Uterus (tissue), 4 donors: ENCODE results near the gene FSIP1. TPM values are rescaled to one million over a fixed set of nuclear protein-coding genes. Genes with fewer than 3 reads are reported as not detected.

Source experiments
- DNase-seq, 2 donors: peaks; one replicate each; pipeline ENCODE4 v3.0.0-alpha.2; 2019 to 2020
- H3K27ac ChIP-seq, 2 donors: fragments of 200-600 bp; sonication (generic); 1 replicate in 1 of 2; 2 replicates in 1 of 2; pipeline ENCODE4 v1.5.1; 2016 to 2018
- H3K27me3 ChIP-seq, 2 donors: fragments of 200-600 bp; sonication (generic); one replicate each; pipeline ENCODE4 v1.5.1; 2018 to 2019; ENCODE audit warnings: control low read depth in 1 of 2
- H3K36me3 ChIP-seq, 2 donors: fragments of 200-600 bp; sonication (generic); one replicate each; pipeline ENCODE4 v1.5.1; 2019; ENCODE audit warnings: control low read depth in 1 of 2
- H3K4me1 ChIP-seq, 2 donors: fragments of 200-600 bp; sonication (generic); one replicate each; pipeline ENCODE4 v1.5.1; 2018 to 2019; ENCODE audit warnings: control low read depth in 1 of 2
- H3K4me3 ChIP-seq, 2 donors: fragments of 200-600 bp; sonication (generic); 1 replicate in 1 of 2; 2 replicates in 1 of 2; pipeline ENCODE4 v1.5.1; 2018 to 2019; ENCODE audit warnings: mild to moderate bottlenecking in 1 of 2
- H3K9me3 ChIP-seq, 2 donors: fragments of 200-600 bp; sonication (generic); one replicate each; pipeline ENCODE4 v1.5.1; 2019; ENCODE audit warnings: control low read depth in 1 of 2
- POLR2A ChIP-seq, 2 donors: fragments of 450-650 bp; IDR thresholded peaks; one replicate each; pipeline ENCODE4 v1.6.1; 2016; ENCODE audit warnings: antibody characterized with exemption in 2 of 2, mild to moderate bottlenecking in 1 of 2, moderate library complexity in 1 of 2
- intact Hi-C: fragments of 100-400 bp; cut with DNase I; formaldehyde crosslinking; loops from one replicate; pipeline ENCODE4 v1.15.1; 2023; ENCODE audit warnings: low total_unique reads
- total RNA-seq, 4 donors: library from RNA; depleted of rRNA in 3 of 4; stranded (reverse); fragments of >200 nt in 3 of 4; gene quantifications; one replicate each; pipeline versions ENCODE4 v1.1.0 to v1.2.4, GENCODE V29; 2014 to 2023
- TF ChIP-seq, protein P1 (sequence below), 4 experiments: fragments of 200-600 bp in 2 of 4; fragments of 450-650 bp in 2 of 4; sonication (generic) in 2 of 4; IDR thresholded peaks; one replicate each; pipeline ENCODE4 v1.5.1; 2016 to 2019; ENCODE audit warnings: antibody characterized with exemption in 4 of 4, mild to moderate bottlenecking in 2 of 4, moderate library complexity in 1 of 4
- donor health status: DM: yes; HTN: yes; CAD: no.

FSIP1 gene
- total RNA-seq, 4 donors from 2014 or later: 0.77 to 4.3 (median 2.6) TPM

GRCh38 chr15:39736412-39737195 lies 46.0 kb downstream of the FSIP1 start:
- DNase-seq: no peak
- Histone ChIP-seq H3K4me3 (no peak overlapping the region), H3K9me3 (no peaks in the 10 kb centered on the region), H3K27ac (no peak overlapping the region), H3K27me3 (no peaks in the 10 kb centered on the region), H3K4me1 (no peaks in the 10 kb centered on the region), H3K36me3 (no peaks in the 10 kb centered on the region)
- intact Hi-C loops: no loop called here
- TF ChIP-seq POLR2A (IDR thresholded peaks at IDR 0.05): no peak
- TF ChIP-seq, protein P1, sequence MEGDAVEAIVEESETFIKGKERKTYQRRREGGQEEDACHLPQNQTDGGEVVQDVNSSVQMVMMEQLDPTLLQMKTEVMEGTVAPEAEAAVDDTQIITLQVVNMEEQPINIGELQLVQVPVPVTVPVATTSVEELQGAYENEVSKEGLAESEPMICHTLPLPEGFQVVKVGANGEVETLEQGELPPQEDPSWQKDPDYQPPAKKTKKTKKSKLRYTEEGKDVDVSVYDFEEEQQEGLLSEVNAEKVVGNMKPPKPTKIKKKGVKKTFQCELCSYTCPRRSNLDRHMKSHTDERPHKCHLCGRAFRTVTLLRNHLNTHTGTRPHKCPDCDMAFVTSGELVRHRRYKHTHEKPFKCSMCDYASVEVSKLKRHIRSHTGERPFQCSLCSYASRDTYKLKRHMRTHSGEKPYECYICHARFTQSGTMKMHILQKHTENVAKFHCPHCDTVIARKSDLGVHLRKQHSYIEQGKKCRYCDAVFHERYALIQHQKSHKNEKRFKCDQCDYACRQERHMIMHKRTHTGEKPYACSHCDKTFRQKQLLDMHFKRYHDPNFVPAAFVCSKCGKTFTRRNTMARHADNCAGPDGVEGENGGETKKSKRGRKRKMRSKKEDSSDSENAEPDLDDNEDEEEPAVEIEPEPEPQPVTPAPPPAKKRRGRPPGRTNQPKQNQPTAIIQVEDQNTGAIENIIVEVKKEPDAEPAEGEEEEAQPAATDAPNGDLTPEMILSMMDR (IDR thresholded peaks at IDR 0.05): no peak

- intact Hi-C loops: no loop called here
- DNase-seq: no peak
- H3K36me3 ChIP-seq: no peaks in the 10 kb centered on the region
These were observed 47.4 kb downstream of the FSIP1 start for GRCh38 chr15:39735120-39735717.

DNA sequence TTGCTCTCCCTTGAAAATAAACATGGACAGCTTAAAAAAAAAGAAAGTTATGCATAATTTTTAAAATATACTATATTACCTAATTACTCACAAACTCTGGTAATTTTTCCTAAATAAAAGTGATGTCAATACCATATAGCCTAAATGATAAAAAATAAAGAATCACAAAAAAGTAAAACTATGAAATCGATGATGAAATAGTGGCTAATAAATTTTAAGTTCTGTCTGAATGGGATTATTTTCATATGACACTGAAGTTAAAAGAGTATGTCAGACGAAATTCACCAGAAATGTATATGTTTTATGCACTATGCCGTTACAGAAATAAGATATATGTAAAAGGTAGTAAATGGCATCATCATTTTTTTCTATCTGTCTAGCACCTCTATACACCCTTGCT lies 51.4 kb downstream of the FSIP1 start:
- Histone ChIP-seq H3K4me1 (no peaks in the 10 kb centered on the region), H3K9me3 (no peaks in the 10 kb centered on the region), H3K4me3 (no peak overlapping the region), H3K27me3 (no peaks in the 10 kb centered on the region), H3K36me3 (no peaks in the 10 kb centered on the region), H3K27ac (no peak overlapping the region)
- TF ChIP-seq, protein P1 (IDR thresholded peaks at IDR 0.05): no peak
- TF ChIP-seq POLR2A (IDR thresholded peaks at IDR 0.05): no peak
- no peak for DNase-seq
- intact Hi-C loops: no loop called here

More at GRCh38 chr15:39735120-39735717, 47.4 kb downstream of the FSIP1 start:
- no peaks in the 10 kb centered on the region for H3K27me3 ChIP-seq
- H3K9me3 ChIP-seq: no peaks in the 10 kb centered on the region
- TF ChIP-seq POLR2A (IDR thresholded peaks at IDR 0.05): no peak
- TF ChIP-seq, protein P1 (IDR thresholded peaks at IDR 0.05): no peak
- H3K4me1 ChIP-seq: no peaks in the 10 kb centered on the region
- no peak overlapping the region for H3K27ac ChIP-seq
- H3K4me3 ChIP-seq: no peak overlapping the region

- Histone ChIP-seq H3K27ac (no peak overlapping the region), H3K4me1 (no peaks in the 10 kb centered on the region), H3K27me3 (no peaks in the 10 kb centered on the region), H3K36me3 (no peaks in the 10 kb centered on the region), H3K9me3 (no peaks in the 10 kb centered on the region), H3K4me3 (no peak overlapping the region)
- intact Hi-C loops: no loop called here
- no peak for TF ChIP-seq POLR2A (IDR thresholded peaks at IDR 0.05)
- TF ChIP-seq, protein P1 (IDR thresholded peaks at IDR 0.05): no peak
- DNase-seq: no peak
These were observed 52.1 kb downstream of the FSIP1 start for GRCh38 chr15:39730552-39730951.

DNA sequence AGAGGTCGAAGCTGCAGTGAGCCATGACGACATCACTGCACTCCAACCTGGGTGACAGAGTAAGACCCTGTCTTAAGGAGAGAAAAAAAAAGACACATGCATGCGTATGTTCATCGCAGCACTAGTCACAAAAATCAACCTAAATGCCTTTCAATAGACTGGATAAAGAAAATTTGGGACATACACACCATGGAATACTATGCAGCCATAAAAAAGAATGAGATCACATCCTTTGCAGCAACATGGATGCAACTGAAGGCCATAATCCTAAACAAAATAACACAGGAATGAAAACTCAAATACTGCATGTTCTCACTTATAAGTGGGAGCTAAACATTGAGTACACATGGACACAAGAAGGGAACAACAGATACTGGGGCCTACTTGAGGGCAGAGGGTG lies 53.1 kb downstream of the FSIP1 start:
- Histone ChIP-seq H3K4me1 (no peaks in the 10 kb centered on the region), H3K27ac (no peak overlapping the region), H3K9me3 (no peaks in the 10 kb centered on the region), H3K27me3 (no peaks in the 10 kb centered on the region), H3K4me3 (no peak overlapping the region), H3K36me3 (no peaks in the 10 kb centered on the region)
- intact Hi-C loops: no loop called here
- no peak for DNase-seq
- no peak for TF ChIP-seq POLR2A (IDR thresholded peaks at IDR 0.05)
- TF ChIP-seq, protein P1 (IDR thresholded peaks at IDR 0.05): no peak
